Measurements from ENCODE around the gene TNFRSF18.

GRCh38 chr1:1197551-1198422, 8.6 kb downstream of the TNFRSF18 start:
- no peak for TF ChIP-seq TAF1 (IDR thresholded peaks at IDR 0.05; ENCODE audit: borderline replicate concordance, insufficient read depth, low read length)
- no peak for TF ChIP-seq POLR2AphosphoS5 (IDR thresholded peaks at IDR 0.05; ENCODE audit: low read depth, low read length)
- TF ChIP-seq, protein P1, sequence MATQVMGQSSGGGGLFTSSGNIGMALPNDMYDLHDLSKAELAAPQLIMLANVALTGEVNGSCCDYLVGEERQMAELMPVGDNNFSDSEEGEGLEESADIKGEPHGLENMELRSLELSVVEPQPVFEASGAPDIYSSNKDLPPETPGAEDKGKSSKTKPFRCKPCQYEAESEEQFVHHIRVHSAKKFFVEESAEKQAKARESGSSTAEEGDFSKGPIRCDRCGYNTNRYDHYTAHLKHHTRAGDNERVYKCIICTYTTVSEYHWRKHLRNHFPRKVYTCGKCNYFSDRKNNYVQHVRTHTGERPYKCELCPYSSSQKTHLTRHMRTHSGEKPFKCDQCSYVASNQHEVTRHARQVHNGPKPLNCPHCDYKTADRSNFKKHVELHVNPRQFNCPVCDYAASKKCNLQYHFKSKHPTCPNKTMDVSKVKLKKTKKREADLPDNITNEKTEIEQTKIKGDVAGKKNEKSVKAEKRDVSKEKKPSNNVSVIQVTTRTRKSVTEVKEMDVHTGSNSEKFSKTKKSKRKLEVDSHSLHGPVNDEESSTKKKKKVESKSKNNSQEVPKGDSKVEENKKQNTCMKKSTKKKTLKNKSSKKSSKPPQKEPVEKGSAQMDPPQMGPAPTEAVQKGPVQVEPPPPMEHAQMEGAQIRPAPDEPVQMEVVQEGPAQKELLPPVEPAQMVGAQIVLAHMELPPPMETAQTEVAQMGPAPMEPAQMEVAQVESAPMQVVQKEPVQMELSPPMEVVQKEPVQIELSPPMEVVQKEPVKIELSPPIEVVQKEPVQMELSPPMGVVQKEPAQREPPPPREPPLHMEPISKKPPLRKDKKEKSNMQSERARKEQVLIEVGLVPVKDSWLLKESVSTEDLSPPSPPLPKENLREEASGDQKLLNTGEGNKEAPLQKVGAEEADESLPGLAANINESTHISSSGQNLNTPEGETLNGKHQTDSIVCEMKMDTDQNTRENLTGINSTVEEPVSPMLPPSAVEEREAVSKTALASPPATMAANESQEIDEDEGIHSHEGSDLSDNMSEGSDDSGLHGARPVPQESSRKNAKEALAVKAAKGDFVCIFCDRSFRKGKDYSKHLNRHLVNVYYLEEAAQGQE (IDR thresholded peaks at IDR 0.05; ENCODE audit: insufficient read depth in 1 of 2, low read depth in 2 of 2, low read length in 2 of 2), result no peak

Measured in PFSK-1 (cell line).